ENCODE measurements around the gene TECPR2. TPM values are rescaled to one million over a fixed set of nuclear protein-coding genes. Genes with fewer than 3 reads are reported as not detected.

Gene TECPR2
- total and polyA plus RNA-seq, 3 experiments from 2014 or later: 4.5 to 11.6 (median 8.4) TPM

- no peaks in the 10 kb centered on the region for H3K36me3 ChIP-seq (ENCODE audit: insufficient read depth, low read length)
These were observed 89.6 kb downstream of the TECPR2 start for GRCh38 chr14:102452302-102452701.

GRCh38 chr14:102454711-102455110 is 92.0 kb downstream of the TECPR2 start:
- ChIA-PET CTCF (no interaction called here), POLR2A (no interaction called here)
- no peak overlapping the region for H3K27ac Mint-ChIP-seq

More at GRCh38 chr14:102452302-102452701, 89.6 kb downstream of the TECPR2 start:
- Histone ChIP-seq H3K4me1 (ENCODE audit: insufficient read depth, low read length) (no peaks in the 10 kb centered on the region), H3K4me3 (ENCODE audit: low read length) (no peak overlapping the region), H3K27ac (ENCODE audit: low read depth, low read length) (no peak overlapping the region), H3K9me3 (ENCODE audit: low read length) (no peaks in the 10 kb centered on the region), H3K27me3 (ENCODE audit: insufficient read depth, low read length, poor library complexity, severe bottlenecking) (no peaks in the 10 kb centered on the region)
- H3K9me3 Mint-ChIP-seq: no peaks in the 10 kb centered on the region
- POLR2A ChIA-PET: no interaction called here
- CTCF ChIA-PET: interaction anchor here (2.4 kb wide), 1 partner anchor 14 kb away, joined by 7 read pairs; no protein-coding TSS in a partner anchor
- H3K36me3 Mint-ChIP-seq: peaks cover 0 to 64% (median 16%) of the 10 kb centered on the region in 3 donors
- no peak for DNase-seq
- H3K27me3 Mint-ChIP-seq: no peaks in the 10 kb centered on the region
- H3K4me1 Mint-ChIP-seq: no peaks in the 10 kb centered on the region
- no peak overlapping the region for H3K27ac Mint-ChIP-seq
- no peak overlapping the region for H3K4me3 Mint-ChIP-seq

GRCh38 chr14:102457509-102457908 is 94.8 kb downstream of the TECPR2 start:
- no peak for DNase-seq
- Mint-ChIP-seq H3K36me3 (peaks cover 5 to 43% (median 7%) of the 10 kb centered on the region in 3 donors), H3K4me3 (no peak overlapping the region), H3K27ac (no peak overlapping the region), H3K4me1 (peaks cover 0 to 4% (median 4%) of the 10 kb centered on the region in 3 donors), H3K27me3 (no peaks in the 10 kb centered on the region), H3K9me3 (no peaks in the 10 kb centered on the region)
- Histone ChIP-seq H3K27me3 (ENCODE audit: insufficient read depth, low read length, poor library complexity, severe bottlenecking) (no peaks in the 10 kb centered on the region), H3K36me3 (ENCODE audit: insufficient read depth, low read length) (no peaks in the 10 kb centered on the region), H3K9me3 (ENCODE audit: low read length) (no peaks in the 10 kb centered on the region), H3K4me1 (ENCODE audit: insufficient read depth, low read length) (no peaks in the 10 kb centered on the region), H3K27ac (ENCODE audit: low read depth, low read length) (no peak overlapping the region), H3K4me3 (ENCODE audit: low read length) (no peak overlapping the region)
- ChIA-PET POLR2A (no interaction called here), CTCF (no interaction called here)

More at GRCh38 chr14:102454711-102455110, 92.0 kb downstream of the TECPR2 start:
- Mint-ChIP-seq H3K36me3 (peaks cover 5 to 63% (median 13%) of the 10 kb centered on the region in 3 donors), H3K4me1 (no peaks in the 10 kb centered on the region), H3K4me3 (no peak overlapping the region), H3K27me3 (no peaks in the 10 kb centered on the region), H3K9me3 (no peaks in the 10 kb centered on the region)
- no peaks in the 10 kb centered on the region for H3K9me3 ChIP-seq (ENCODE audit: low read length)
- no peak for DNase-seq
- no peaks in the 10 kb centered on the region for H3K27me3 ChIP-seq (ENCODE audit: insufficient read depth, low read length, poor library complexity, severe bottlenecking)
- no peak overlapping the region for H3K4me3 ChIP-seq (ENCODE audit: low read length)
- no peaks in the 10 kb centered on the region for H3K4me1 ChIP-seq (ENCODE audit: insufficient read depth, low read length)
- no peak overlapping the region for H3K27ac ChIP-seq (ENCODE audit: low read depth, low read length)
- no peaks in the 10 kb centered on the region for H3K36me3 ChIP-seq (ENCODE audit: insufficient read depth, low read length)

- Mint-ChIP-seq H3K27me3 (no peaks in the 10 kb centered on the region), H3K27ac (peak overlapping the region in 2 of 8 donors; percentile 22 to 70), H3K4me3 (no peak overlapping the region), H3K4me1 (peaks cover 0 to 4% (median 4%) of the 10 kb centered on the region in 3 donors), H3K9me3 (no peaks in the 10 kb centered on the region), H3K36me3 (peaks cover 7 to 41% (median 10%) of the 10 kb centered on the region in 3 donors)
- ChIA-PET POLR2A (no interaction called here), CTCF (no interaction called here)
- no peaks in the 10 kb centered on the region for H3K9me3 ChIP-seq (ENCODE audit: low read length)
- DNase-seq: no peak
- no peaks in the 10 kb centered on the region for H3K4me1 ChIP-seq (ENCODE audit: insufficient read depth, low read length)
- H3K27me3 ChIP-seq (ENCODE audit: insufficient read depth, low read length, poor library complexity, severe bottlenecking): no peaks in the 10 kb centered on the region
- H3K4me3 ChIP-seq (ENCODE audit: low read length): no peak overlapping the region
- no peak overlapping the region for H3K27ac ChIP-seq (ENCODE audit: low read depth, low read length)
- H3K36me3 ChIP-seq (ENCODE audit: insufficient read depth, low read length): no peaks in the 10 kb centered on the region
These were observed 99.0 kb downstream of the TECPR2 start for GRCh38 chr14:102461490-102462338.

- Histone ChIP-seq H3K36me3 (ENCODE audit: insufficient read depth, low read length) (no peaks in the 10 kb centered on the region), H3K4me3 (ENCODE audit: low read length) (no peak overlapping the region), H3K4me1 (ENCODE audit: insufficient read depth, low read length) (no peaks in the 10 kb centered on the region), H3K27me3 (ENCODE audit: insufficient read depth, low read length, poor library complexity, severe bottlenecking) (no peaks in the 10 kb centered on the region), H3K9me3 (ENCODE audit: low read length) (no peaks in the 10 kb centered on the region), H3K27ac (ENCODE audit: low read depth, low read length) (no peak overlapping the region)
- POLR2A ChIA-PET: no interaction called here
- Mint-ChIP-seq H3K4me3 (no peak overlapping the region), H3K4me1 (peaks cover 0 to 4% (median 4%) of the 10 kb centered on the region in 3 donors), H3K9me3 (no peaks in the 10 kb centered on the region), H3K27ac (no peak overlapping the region), H3K36me3 (peaks cover 7 to 41% (median 10%) of the 10 kb centered on the region in 3 donors), H3K27me3 (no peaks in the 10 kb centered on the region)
- CTCF ChIA-PET: no interaction called here
- no peak for DNase-seq
These were observed 99.7 kb downstream of the TECPR2 start for GRCh38 chr14:102462391-102462790.

GRCh38 chr14:102464006-102464405 is 101.3 kb downstream of the TECPR2 start:
- Mint-ChIP-seq H3K4me3 (no peak overlapping the region), H3K36me3 (peaks cover 7 to 36% (median 10%) of the 10 kb centered on the region in 3 donors), H3K4me1 (peaks cover 0 to 4% (median 4%) of the 10 kb centered on the region in 3 donors), H3K9me3 (no peaks in the 10 kb centered on the region), H3K27ac (no peak overlapping the region), H3K27me3 (no peaks in the 10 kb centered on the region)
- Histone ChIP-seq H3K4me1 (ENCODE audit: insufficient read depth, low read length) (no peaks in the 10 kb centered on the region), H3K27ac (ENCODE audit: low read depth, low read length) (no peak overlapping the region), H3K27me3 (ENCODE audit: insufficient read depth, low read length, poor library complexity, severe bottlenecking) (no peaks in the 10 kb centered on the region), H3K9me3 (ENCODE audit: low read length) (no peaks in the 10 kb centered on the region), H3K36me3 (ENCODE audit: insufficient read depth, low read length) (no peaks in the 10 kb centered on the region), H3K4me3 (ENCODE audit: low read length) (no peak overlapping the region)
- DNase-seq: no peak
- CTCF ChIA-PET: no interaction called here
- POLR2A ChIA-PET: no interaction called here

- Histone ChIP-seq H3K36me3 (ENCODE audit: insufficient read depth, low read length) (no peaks in the 10 kb centered on the region), H3K27ac (ENCODE audit: low read depth, low read length) (no peak overlapping the region), H3K27me3 (ENCODE audit: insufficient read depth, low read length, poor library complexity, severe bottlenecking) (no peaks in the 10 kb centered on the region), H3K4me1 (ENCODE audit: insufficient read depth, low read length) (no peaks in the 10 kb centered on the region), H3K9me3 (ENCODE audit: low read length) (no peaks in the 10 kb centered on the region), H3K4me3 (ENCODE audit: low read length) (no peak overlapping the region)
- Mint-ChIP-seq H3K36me3 (peaks cover 7 to 38% (median 9%) of the 10 kb centered on the region in 3 donors), H3K27ac (peak overlapping the region in 1 of 8 donors; percentile 10), H3K4me3 (no peak overlapping the region), H3K27me3 (no peaks in the 10 kb centered on the region), H3K4me1 (peaks cover 0 to 4% (median 4%) of the 10 kb centered on the region in 3 donors), H3K9me3 (no peaks in the 10 kb centered on the region)
- CTCF ChIA-PET: no interaction called here
- DNase-seq: no peak
- POLR2A ChIA-PET: no interaction called here
These were observed 102.2 kb downstream of the TECPR2 start for GRCh38 chr14:102464846-102465341.

- Mint-ChIP-seq H3K9me3 (no peaks in the 10 kb centered on the region), H3K36me3 (peaks cover 8 to 34% (median 9%) of the 10 kb centered on the region in 3 donors), H3K4me1 (peaks cover 4 to 8% (median 5%) of the 10 kb centered on the region in 3 donors), H3K27ac (no peak overlapping the region), H3K4me3 (no peak overlapping the region), H3K27me3 (no peaks in the 10 kb centered on the region)
- Histone ChIP-seq H3K4me1 (ENCODE audit: insufficient read depth, low read length) (no peaks in the 10 kb centered on the region), H3K4me3 (ENCODE audit: low read length) (no peak overlapping the region), H3K36me3 (ENCODE audit: insufficient read depth, low read length) (no peaks in the 10 kb centered on the region), H3K27ac (ENCODE audit: low read depth, low read length) (no peak overlapping the region), H3K9me3 (ENCODE audit: low read length) (no peaks in the 10 kb centered on the region), H3K27me3 (ENCODE audit: insufficient read depth, low read length, poor library complexity, severe bottlenecking) (no peaks in the 10 kb centered on the region)
- ChIA-PET POLR2A (no interaction called here), CTCF (no interaction called here)
- DNase-seq: no peak
These were observed 106.5 kb downstream of the TECPR2 start for GRCh38 chr14:102469261-102469660.

All from CD8-positive, alpha-beta memory T cell (primary cell).